ENCODE results near the gene EVI5L.

EVI5L gene

GRCh38 chr19:7908742-7909461, 78.9 kb downstream of the EVI5L start:
- Histone ChIP-seq H3K9me3 (ENCODE audit: low read length) (no peaks in the 10 kb centered on the region), H3K36me3 (ENCODE audit: insufficient read depth, low read length) (peaks cover 35% of the 10 kb centered on the region), H3K27me3 (ENCODE audit: insufficient read depth, low read length) (no peaks in the 10 kb centered on the region), H3K4me1 (ENCODE audit: insufficient read depth, low read length) (peaks cover 14% of the 10 kb centered on the region), H2AFZ (ENCODE audit: low read depth, low read length) (no peak overlapping the region), H3K4me3 (ENCODE audit: low read length) (no peak overlapping the region)

GRCh38 chr19:7909471-7910067, 79.6 kb downstream of the EVI5L start:
- H3K9me3 ChIP-seq (ENCODE audit: low read length) = no peaks in the 10 kb centered on the region
- peaks cover 12% of the 10 kb centered on the region for H3K4me1 ChIP-seq (ENCODE audit: insufficient read depth, low read length)
- no peak overlapping the region for H3K4me3 ChIP-seq (ENCODE audit: low read length)
- H3K36me3 ChIP-seq (ENCODE audit: insufficient read depth, low read length) = peaks cover 35% of the 10 kb centered on the region
- no peak overlapping the region for H2AFZ ChIP-seq (ENCODE audit: low read depth, low read length)
- H3K27me3 ChIP-seq (ENCODE audit: insufficient read depth, low read length) = peaks cover 2% of the 10 kb centered on the region

- Histone ChIP-seq H3K4me1 (ENCODE audit: insufficient read depth, low read length) (peaks cover 3% of the 10 kb centered on the region), H3K9me3 (ENCODE audit: low read length) (no peaks in the 10 kb centered on the region), H3K27me3 (ENCODE audit: insufficient read depth, low read length) (peaks cover 9% of the 10 kb centered on the region), H2AFZ (ENCODE audit: low read depth, low read length) (no peak overlapping the region), H3K4me3 (ENCODE audit: low read length) (no peak overlapping the region), H3K36me3 (ENCODE audit: insufficient read depth, low read length) (peaks cover 35% of the 10 kb centered on the region)
Observed at GRCh38 chr19:7910321-7911161, 80.5 kb downstream of the EVI5L start.

- H3K36me3 ChIP-seq (ENCODE audit: insufficient read depth, low read length) = peaks cover 33% of the 10 kb centered on the region
- peaks cover 18% of the 10 kb centered on the region for H3K27me3 ChIP-seq (ENCODE audit: insufficient read depth, low read length)
- no peak overlapping the region for H2AFZ ChIP-seq (ENCODE audit: low read depth, low read length)
- H3K4me1 ChIP-seq (ENCODE audit: insufficient read depth, low read length) = peaks cover 6% of the 10 kb centered on the region
- H3K4me3 ChIP-seq (ENCODE audit: low read length) = no peak overlapping the region
- H3K9me3 ChIP-seq (ENCODE audit: low read length) = no peaks in the 10 kb centered on the region
Observed at GRCh38 chr19:7911508-7912143, 81.6 kb downstream of the EVI5L start.

DNA sequence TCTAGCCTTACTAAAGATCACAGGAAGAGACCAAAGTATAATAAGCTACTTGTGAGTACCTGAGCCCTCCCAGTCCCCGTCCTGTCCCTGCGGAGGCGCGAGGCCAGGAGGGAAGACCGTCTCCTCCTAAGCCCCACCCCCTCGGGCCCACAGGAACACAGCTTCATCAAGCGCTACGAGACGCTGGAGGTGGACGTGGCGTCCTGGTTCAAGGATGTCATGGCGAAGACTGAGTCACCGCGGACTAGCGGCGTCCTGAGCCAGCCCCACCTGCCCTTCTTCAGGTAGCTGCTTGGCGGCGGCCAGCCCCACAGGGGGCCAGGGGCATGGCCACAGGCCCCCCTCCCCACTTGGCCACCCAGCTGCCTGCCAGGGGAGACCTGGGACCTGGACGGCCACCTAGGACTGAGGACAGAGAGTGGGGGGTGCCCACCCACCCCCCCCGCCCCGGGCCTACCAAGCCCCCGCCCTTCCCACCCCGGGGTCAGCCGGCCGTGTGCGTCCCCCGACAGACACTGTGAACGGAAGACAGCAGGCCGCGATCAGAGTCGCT, 82.2 kb downstream of the EVI5L start:
- Histone ChIP-seq H3K9me3 (ENCODE audit: low read length) (no peaks in the 10 kb centered on the region), H2AFZ (ENCODE audit: low read depth, low read length) (no peak overlapping the region)

GRCh38 chr19:7912697-7913564, 82.9 kb downstream of the EVI5L start:
- Histone ChIP-seq H3K36me3 (ENCODE audit: insufficient read depth, low read length) (peaks cover 33% of the 10 kb centered on the region), H3K4me1 (ENCODE audit: insufficient read depth, low read length) (peaks cover 17% of the 10 kb centered on the region), H3K4me3 (ENCODE audit: low read length) (no peak overlapping the region), H3K27me3 (ENCODE audit: insufficient read depth, low read length) (peaks cover 24% of the 10 kb centered on the region), H2AFZ (ENCODE audit: low read depth, low read length) (no peak overlapping the region), H3K9me3 (ENCODE audit: low read length) (no peaks in the 10 kb centered on the region)

More for the DNA sequence above, 82.2 kb downstream of the EVI5L start:
- H3K4me1 ChIP-seq (ENCODE audit: insufficient read depth, low read length) = peaks cover 11% of the 10 kb centered on the region
- peaks cover 33% of the 10 kb centered on the region for H3K36me3 ChIP-seq (ENCODE audit: insufficient read depth, low read length)
- peaks cover 21% of the 10 kb centered on the region for H3K27me3 ChIP-seq (ENCODE audit: insufficient read depth, low read length)
- no peak overlapping the region for H3K4me3 ChIP-seq (ENCODE audit: low read length)

GRCh38 chr19:7913652-7914051, 83.6 kb downstream of the EVI5L start:
- Histone ChIP-seq H2AFZ (ENCODE audit: low read depth, low read length) (no peak overlapping the region), H3K4me3 (ENCODE audit: low read length) (no peak overlapping the region), H3K9me3 (ENCODE audit: low read length) (no peaks in the 10 kb centered on the region), H3K4me1 (ENCODE audit: insufficient read depth, low read length) (peaks cover 17% of the 10 kb centered on the region), H3K36me3 (ENCODE audit: insufficient read depth, low read length) (peaks cover 33% of the 10 kb centered on the region), H3K27me3 (ENCODE audit: insufficient read depth, low read length) (peaks cover 24% of the 10 kb centered on the region)

DNA sequence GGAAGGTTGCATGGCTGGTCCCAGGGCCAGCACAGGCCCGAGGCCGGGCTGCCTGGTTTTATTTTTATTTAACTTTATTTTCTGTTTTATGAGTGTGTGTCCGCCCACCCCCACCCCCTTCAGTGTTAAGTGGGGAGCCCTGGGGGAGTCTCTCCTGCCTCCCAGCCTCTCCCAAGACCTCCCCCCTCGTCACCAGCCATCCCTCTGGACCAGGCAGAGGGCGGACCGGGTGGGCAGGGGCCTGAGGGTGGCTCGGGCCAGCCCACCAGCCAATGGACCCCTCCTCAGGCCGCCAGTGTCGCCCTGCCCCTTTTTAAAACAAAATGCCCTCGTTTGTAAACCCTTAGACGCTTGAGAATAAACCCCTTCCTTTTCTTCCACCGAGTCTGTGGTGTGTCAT, 84.1 kb downstream of the EVI5L start:
- Histone ChIP-seq H2AFZ (ENCODE audit: low read depth, low read length) (no peak overlapping the region), H3K36me3 (ENCODE audit: insufficient read depth, low read length) (peaks cover 32% of the 10 kb centered on the region), H3K4me3 (ENCODE audit: low read length) (no peak overlapping the region), H3K27me3 (ENCODE audit: insufficient read depth, low read length) (peaks cover 24% of the 10 kb centered on the region), H3K4me1 (ENCODE audit: insufficient read depth, low read length) (peaks cover 17% of the 10 kb centered on the region), H3K9me3 (ENCODE audit: low read length) (no peaks in the 10 kb centered on the region)

All from neuron (in vitro differentiated cells).